Ishikawa (cell line): ENCODE results near the gene RAB40C.

Source experiments
- CEBPB ChIP-seq: IDR thresholded peaks from 2 replicates; pipeline ENCODE4 v1.6.1; 2012
- CREB1 ChIP-seq: IDR thresholded peaks from 2 replicates; pipeline ENCODE4 v1.6.1; 2012; ENCODE audit warnings: low read depth
- EP300 ChIP-seq: IDR thresholded peaks from 2 replicates; pipeline ENCODE4 v1.6.1; 2012; ENCODE audit warnings: borderline replicate concordance
- FOXM1 ChIP-seq: IDR thresholded peaks from 2 replicates; pipeline ENCODE4 v1.6.1; 2012; ENCODE audit warnings: low read depth, borderline replicate concordance
- NFIC ChIP-seq: IDR thresholded peaks from 2 replicates; pipeline ENCODE4 v1.6.1; 2012
- RAD21 ChIP-seq: IDR thresholded peaks from 2 replicates; pipeline ENCODE4 v1.6.1; 2012; ENCODE audit warnings: low read depth
- TAF1 ChIP-seq: IDR thresholded peaks from 2 replicates; pipeline ENCODE4 v1.6.1; 2012; ENCODE audit warnings: low read depth, mild to moderate bottlenecking
- TCF12 ChIP-seq: IDR thresholded peaks from 2 replicates; pipeline ENCODE4 v1.6.1; 2012; ENCODE audit warnings: low read depth
- TEAD4 ChIP-seq: IDR thresholded peaks from 2 replicates; pipeline ENCODE4 v1.6.1; 2012
- YY1 ChIP-seq: IDR thresholded peaks from 2 replicates; pipeline ENCODE4 v1.6.1; 2012; ENCODE audit warnings: low read depth
- ZBTB7A ChIP-seq: IDR thresholded peaks from 2 replicates; pipeline ENCODE4 v1.6.1; 2012; ENCODE audit warnings: low read depth
- TF ChIP-seq, protein P1 (sequence below): IDR thresholded peaks from 2 replicates; pipeline ENCODE4 v1.6.1; 2012

DNA sequence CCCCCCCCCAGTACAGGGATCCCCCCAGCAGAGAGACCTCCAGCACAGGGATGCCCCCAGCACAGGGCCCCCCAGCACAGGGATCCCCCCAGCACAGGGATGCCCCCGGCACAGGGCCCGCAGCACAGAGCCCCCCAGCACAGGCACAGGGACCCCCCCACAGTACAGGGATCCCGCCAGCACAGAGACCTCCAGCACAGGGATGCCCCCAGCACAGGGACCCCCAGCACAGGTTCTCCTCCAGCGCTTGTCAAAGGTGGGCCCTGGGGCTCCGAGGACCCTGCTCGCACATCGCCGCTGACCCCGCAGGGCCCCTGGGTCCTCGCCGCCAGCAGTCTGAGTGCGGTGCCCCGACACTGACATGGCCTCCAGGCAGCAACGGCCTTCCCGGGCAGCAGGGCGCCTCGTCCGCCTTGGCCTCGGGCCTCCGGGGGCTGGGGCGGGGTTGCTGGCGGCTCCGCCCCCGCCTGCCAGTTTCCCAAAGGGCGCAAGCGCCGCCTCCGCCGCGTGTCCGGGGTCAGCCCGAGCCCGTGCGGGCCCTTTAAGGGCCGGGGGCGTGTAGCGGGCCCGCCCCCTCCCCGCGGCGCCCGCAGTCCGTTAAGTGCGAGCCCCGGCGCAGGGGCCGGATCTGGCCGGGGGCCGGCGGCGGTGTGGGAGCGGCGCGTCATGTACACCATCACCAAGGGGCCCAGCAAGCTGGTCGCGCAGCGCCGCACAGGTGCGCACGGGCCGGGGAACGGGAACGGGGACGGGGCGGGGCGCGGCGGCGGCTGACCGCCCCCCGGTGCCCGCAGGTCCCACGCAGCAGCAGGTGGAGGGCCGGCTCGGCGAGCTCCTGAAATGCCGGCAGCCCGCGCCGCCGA, 51.7 kb downstream of the RAB40C start, which contains the start of gene MCRIP2:
- TF ChIP-seq YY1: peak; percentile 79
- TF ChIP-seq RAD21: no peak
- no peak for TF ChIP-seq TEAD4
- no peak for TF ChIP-seq EP300
- TF ChIP-seq CEBPB: no peak
- TF ChIP-seq, protein P1, sequence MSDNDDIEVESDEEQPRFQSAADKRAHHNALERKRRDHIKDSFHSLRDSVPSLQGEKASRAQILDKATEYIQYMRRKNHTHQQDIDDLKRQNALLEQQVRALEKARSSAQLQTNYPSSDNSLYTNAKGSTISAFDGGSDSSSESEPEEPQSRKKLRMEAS: peak; percentile 79
- peak; percentile 55; the same call in 1 of the 2 replicates for TF ChIP-seq TAF1
- TF ChIP-seq TCF12: peak; percentile 34; the same call in 1 of the 2 replicates
- TF ChIP-seq NFIC: peak; percentile 25; the same call in 1 of the 2 replicates
- TF ChIP-seq CREB1: no peak
- no peak for TF ChIP-seq FOXM1
- TF ChIP-seq ZBTB7A: 0 out of 2 replicates have a peak, but pooled peaks have one; percentile 52
